Measurements from ENCODE around the gene EXOSC2.

Gene EXOSC2

GRCh38 chr9:130698514-130698913 is 4.9 kb downstream of the EXOSC2 start:
- Histone ChIP-seq H3K4me1 (ENCODE audit: low read length) (peaks cover 27% of the 10 kb centered on the region), H3K4me2 (ENCODE audit: low read length) (peak overlapping the region; percentile 18; the same call in 1 of the 2 replicates), H3K4me3 (ENCODE audit: low read length) (no peak overlapping the region), H3K27ac (ENCODE audit: low read length) (peak overlapping the region; percentile 42), H3K27me3 (ENCODE audit: low read depth, low read length) (no peaks in the 10 kb centered on the region), H3K79me2 (ENCODE audit: low read length) (peaks cover 82% of the 10 kb centered on the region), H3K9me3 (ENCODE audit: insufficient read depth, low read length) (no peaks in the 10 kb centered on the region), H2AFZ (ENCODE audit: low read depth, low read length) (no peak overlapping the region), H4K20me1 (ENCODE audit: insufficient read depth, low read length) (peaks cover 60% of the 10 kb centered on the region), H3K9ac (ENCODE audit: low read length) (no peak overlapping the region), H3K36me3 (replicated peaks; ENCODE audit: low read depth, low read length) (peaks cover 69% of the 10 kb centered on the region)
- TF ChIP-seq CTCF (IDR thresholded peaks at IDR 0.05; ENCODE audit: low read depth, low read length) (no peak), EZH2phosphoT487 (IDR thresholded peaks at IDR 0.05; ENCODE audit: low read depth) (no peak)

- Histone ChIP-seq H3K9ac (ENCODE audit: low read length) (no peak overlapping the region), H3K36me3 (replicated peaks; ENCODE audit: low read depth, low read length) (peaks cover 74% of the 10 kb centered on the region)
These were observed 5.5 kb downstream of the EXOSC2 start for GRCh38 chr9:130699047-130699446.

GRCh38 chr9:130701059-130702022 is 7.8 kb downstream of the EXOSC2 start:
- peaks cover 50% of the 10 kb centered on the region for H4K20me1 ChIP-seq (ENCODE audit: insufficient read depth, low read length)
- H2AFZ ChIP-seq (ENCODE audit: low read depth, low read length): no peak overlapping the region
- H3K9me3 ChIP-seq (ENCODE audit: insufficient read depth, low read length): no peaks in the 10 kb centered on the region
- peaks cover 70% of the 10 kb centered on the region for H3K36me3 ChIP-seq (replicated peaks; ENCODE audit: low read depth, low read length)
- H3K27ac ChIP-seq (ENCODE audit: low read length): no peak overlapping the region
- TF ChIP-seq CTCF (IDR thresholded peaks at IDR 0.05; ENCODE audit: low read depth, low read length) (peak; percentile 90), EZH2phosphoT487 (IDR thresholded peaks at IDR 0.05; ENCODE audit: low read depth) (no peak)
- H3K4me1 ChIP-seq (ENCODE audit: low read length): peaks cover 22% of the 10 kb centered on the region
- H3K4me3 ChIP-seq (ENCODE audit: low read length): no peak overlapping the region
- no peak overlapping the region for H3K4me2 ChIP-seq (ENCODE audit: low read length)
- peaks cover 58% of the 10 kb centered on the region for H3K79me2 ChIP-seq (ENCODE audit: low read length)
- no peak overlapping the region for H3K9ac ChIP-seq (ENCODE audit: low read length)
- H3K27me3 ChIP-seq (ENCODE audit: low read depth, low read length): no peaks in the 10 kb centered on the region

More at GRCh38 chr9:130699047-130699446, 5.5 kb downstream of the EXOSC2 start:
- peak overlapping the region; percentile 42 for H3K27ac ChIP-seq (ENCODE audit: low read length)
- no peaks in the 10 kb centered on the region for H3K27me3 ChIP-seq (ENCODE audit: low read depth, low read length)
- peaks cover 81% of the 10 kb centered on the region for H3K79me2 ChIP-seq (ENCODE audit: low read length)
- peaks cover 60% of the 10 kb centered on the region for H4K20me1 ChIP-seq (ENCODE audit: insufficient read depth, low read length)
- no peak overlapping the region for H2AFZ ChIP-seq (ENCODE audit: low read depth, low read length)
- peak overlapping the region; percentile 18; the same call in 1 of the 2 replicates for H3K4me2 ChIP-seq (ENCODE audit: low read length)
- H3K4me1 ChIP-seq (ENCODE audit: low read length): peaks cover 27% of the 10 kb centered on the region
- TF ChIP-seq EZH2phosphoT487 (IDR thresholded peaks at IDR 0.05; ENCODE audit: low read depth): no peak
- TF ChIP-seq CTCF (IDR thresholded peaks at IDR 0.05; ENCODE audit: low read depth, low read length): no peak
- no peak overlapping the region for H3K4me3 ChIP-seq (ENCODE audit: low read length)
- no peaks in the 10 kb centered on the region for H3K9me3 ChIP-seq (ENCODE audit: insufficient read depth, low read length)

GRCh38 chr9:130703501-130703900 is 9.9 kb downstream of the EXOSC2 start:
- TF ChIP-seq EZH2phosphoT487 (IDR thresholded peaks at IDR 0.05; ENCODE audit: low read depth): no peak
- no peak for TF ChIP-seq CTCF (IDR thresholded peaks at IDR 0.05; ENCODE audit: low read depth, low read length)
- Histone ChIP-seq H3K4me2 (ENCODE audit: low read length) (no peak overlapping the region), H3K9ac (ENCODE audit: low read length) (no peak overlapping the region), H3K4me1 (ENCODE audit: low read length) (peaks cover 9% of the 10 kb centered on the region), H2AFZ (ENCODE audit: low read depth, low read length) (no peak overlapping the region), H4K20me1 (ENCODE audit: insufficient read depth, low read length) (peaks cover 37% of the 10 kb centered on the region), H3K9me3 (ENCODE audit: insufficient read depth, low read length) (no peaks in the 10 kb centered on the region), H3K4me3 (ENCODE audit: low read length) (no peak overlapping the region), H3K27me3 (ENCODE audit: low read depth, low read length) (no peaks in the 10 kb centered on the region), H3K27ac (ENCODE audit: low read length) (no peak overlapping the region), H3K79me2 (ENCODE audit: low read length) (peaks cover 37% of the 10 kb centered on the region), H3K36me3 (replicated peaks; ENCODE audit: low read depth, low read length) (peaks cover 54% of the 10 kb centered on the region)
